Caki2 (cell line): ENCODE measurements around the gene ADGRF3. TPM values are rescaled to one million over a fixed set of nuclear protein-coding genes. Genes with fewer than 3 reads are reported as not detected.
"Not testable (repeated sequence)": the region's sequence is repeated elsewhere in the genome, so short reads cannot be mapped to it uniquely, and the experiment has no call there.

Experiments
- DNase-seq: peaks from one replicate; pipeline ENCODE4 v3.0.0-alpha.2; 2015; ENCODE audit warnings: low read depth
- in situ Hi-C: cut with HindIII; loops from 2 replicates; pipeline ENCODE4 v1.10.0; 2016; ENCODE audit warnings: low sequenced_read_pairs, low pct_unique_long_range_greater_than_20kb, mixed read lengths
- total RNA-seq: library from RNA; depleted of rRNA; stranded (reverse); fragments of >200 nt; shearing (Covaris generic); gene quantifications from 2 replicates; pipeline ENCODE4 v1.2.3, GENCODE V29; 2014; ENCODE audit warnings: low replicate concordance

ADGRF3 gene
- total RNA-seq, 1 experiment from 2014 or later, result 0.68 TPM

DNA sequence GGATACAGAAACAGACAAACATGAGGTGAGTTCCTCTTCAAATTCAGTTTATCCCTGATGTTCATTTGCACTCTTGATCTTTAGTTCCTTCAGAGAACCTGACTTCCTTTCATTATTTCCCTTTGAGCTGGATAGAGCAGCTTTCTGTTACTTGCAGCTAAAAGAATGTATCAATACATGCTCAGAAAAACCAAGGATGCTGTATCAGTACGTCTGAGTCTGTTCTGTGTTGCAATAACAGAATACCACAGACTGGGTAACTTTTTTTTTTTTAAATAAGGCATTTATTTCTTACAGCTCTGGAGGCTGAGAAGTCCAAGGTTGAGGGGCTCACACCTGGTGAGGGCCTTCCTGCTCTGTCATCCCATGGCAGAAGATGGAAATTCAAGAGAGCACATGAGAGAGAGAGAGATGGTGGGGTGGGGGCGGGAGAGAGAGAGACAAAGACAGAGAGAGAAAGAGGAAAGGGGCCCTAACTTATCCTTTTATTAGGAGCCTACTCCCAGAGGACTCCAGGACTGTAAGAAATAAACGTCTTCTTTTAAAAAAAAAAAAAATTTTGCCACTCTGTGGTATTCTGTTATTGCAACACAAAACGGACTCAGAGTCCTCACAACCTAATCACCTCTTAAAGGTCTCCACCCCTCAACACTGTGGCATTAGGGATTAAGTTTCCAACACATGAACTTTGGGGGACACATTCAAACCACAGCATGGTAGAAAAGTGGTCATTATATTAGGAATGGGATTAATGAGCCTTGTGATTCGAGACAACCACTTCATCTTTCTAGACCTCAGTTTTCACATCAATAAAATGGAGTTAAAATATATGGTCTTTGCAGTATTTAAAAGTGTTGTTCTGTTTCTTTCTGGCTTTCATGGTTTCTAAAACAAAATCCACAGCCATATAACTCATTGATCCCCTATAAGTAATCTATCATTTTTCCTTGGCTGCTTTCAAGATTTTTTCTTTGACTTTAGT, 19.0 kb downstream of the ADGRF3 start:
- DNase-seq, result no peak
- in situ Hi-C loops, result no loop called here

DNA sequence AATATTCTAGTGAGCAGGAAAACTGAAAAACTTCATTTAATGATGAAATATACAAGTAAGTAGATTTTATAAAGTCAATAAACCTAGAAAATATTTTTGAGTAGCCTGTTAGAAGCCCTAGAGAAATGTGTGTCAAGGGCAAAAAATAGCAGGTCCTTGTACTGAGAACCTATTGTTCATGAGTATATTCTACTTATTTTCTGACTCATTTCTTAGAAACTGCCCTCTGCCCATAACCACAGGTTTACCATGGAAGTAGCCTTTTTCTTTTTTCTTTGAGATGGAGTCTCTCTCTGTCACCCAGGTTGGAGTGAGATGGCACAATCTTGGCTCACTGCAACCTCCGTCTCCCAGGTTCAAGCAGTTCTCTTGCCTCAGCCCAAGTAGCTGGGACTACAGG, 20.1 kb downstream of the ADGRF3 start:
- no peak for DNase-seq
- in situ Hi-C loops, result no loop called here

DNA sequence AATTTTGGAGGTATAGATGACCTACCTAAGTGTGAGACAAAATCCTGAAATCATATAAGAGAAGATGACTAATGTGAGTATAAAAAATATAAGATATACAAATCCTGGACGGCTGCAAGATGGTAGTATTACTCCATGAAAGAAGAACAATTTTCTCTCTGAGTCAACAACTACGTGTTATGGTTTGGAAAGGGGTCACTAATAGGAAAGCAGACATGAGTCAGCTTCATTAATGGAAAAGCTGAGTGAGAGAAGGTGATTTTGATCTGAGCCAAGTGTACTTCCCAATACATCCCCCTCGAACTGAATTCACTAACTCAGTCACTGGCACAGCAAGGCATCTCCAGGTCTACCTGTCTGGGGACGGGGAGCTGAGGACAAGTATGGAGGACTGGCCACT, 20.7 kb downstream of the ADGRF3 start:
- in situ Hi-C loops, result no loop called here
- DNase-seq, result no peak

DNA sequence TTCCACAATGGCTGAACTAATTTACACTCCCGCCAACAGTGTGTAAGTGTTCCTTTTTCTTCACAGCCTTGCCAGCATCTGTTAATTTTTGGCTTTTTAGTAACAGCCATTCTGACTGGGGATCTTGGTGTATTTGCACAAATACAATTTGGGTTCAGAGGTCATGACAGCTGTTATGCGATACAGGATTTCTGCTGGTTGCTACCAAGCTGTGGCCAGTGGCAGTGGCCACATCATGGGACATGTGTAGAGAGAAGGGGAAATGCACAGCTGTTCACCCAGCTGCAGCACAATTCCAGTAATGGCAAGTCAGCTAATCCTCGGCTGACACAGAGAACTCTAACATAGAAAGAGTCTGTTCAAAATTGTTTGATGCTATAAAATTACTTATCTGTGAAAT, 21.7 kb downstream of the ADGRF3 start:
- in situ Hi-C loops, result no loop called here
- no peak for DNase-seq

DNA sequence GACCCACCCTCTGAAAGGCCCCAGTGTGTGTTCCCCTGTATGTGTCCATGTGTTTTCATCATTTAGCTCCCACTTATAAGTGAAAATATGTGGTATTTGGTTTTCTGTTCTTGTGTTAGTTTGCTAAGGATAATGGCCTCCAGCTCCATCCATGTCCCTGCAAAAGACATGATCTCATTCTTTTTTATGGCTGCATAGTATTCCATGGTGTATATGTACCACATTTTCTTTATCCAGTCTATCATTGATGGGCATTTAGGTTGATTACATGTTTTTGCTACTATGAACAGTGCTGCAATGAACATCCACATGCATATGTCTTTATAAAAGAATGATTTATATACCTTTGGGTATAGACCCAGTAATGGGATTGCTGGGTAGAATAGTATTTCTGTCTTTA, 22.1 kb downstream of the ADGRF3 start:
- DNase-seq, in situ Hi-C loops: not testable (repeated sequence)

DNA sequence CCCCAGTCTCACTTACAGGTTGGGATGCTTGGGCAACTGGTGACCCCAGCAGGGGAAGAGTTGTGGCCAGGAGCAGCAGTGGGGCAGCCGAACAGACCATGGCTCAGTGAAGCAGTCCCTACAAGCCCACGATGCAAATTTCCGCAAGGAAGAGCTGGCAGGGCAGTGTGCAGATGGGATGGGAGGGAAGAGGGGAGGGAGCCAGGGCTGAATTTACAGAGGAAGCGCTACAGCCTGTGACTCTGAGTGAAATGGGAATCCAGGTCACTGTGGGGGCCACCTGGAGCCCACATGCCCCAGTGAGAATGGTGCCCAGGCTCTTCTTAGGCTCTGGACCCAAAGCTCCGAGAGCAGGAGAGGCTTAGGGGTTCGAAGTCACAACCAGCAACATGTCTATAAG, 27.6 kb downstream of the ADGRF3 start:
- DNase-seq, result no peak
- in situ Hi-C loops, result no loop called here

DNA sequence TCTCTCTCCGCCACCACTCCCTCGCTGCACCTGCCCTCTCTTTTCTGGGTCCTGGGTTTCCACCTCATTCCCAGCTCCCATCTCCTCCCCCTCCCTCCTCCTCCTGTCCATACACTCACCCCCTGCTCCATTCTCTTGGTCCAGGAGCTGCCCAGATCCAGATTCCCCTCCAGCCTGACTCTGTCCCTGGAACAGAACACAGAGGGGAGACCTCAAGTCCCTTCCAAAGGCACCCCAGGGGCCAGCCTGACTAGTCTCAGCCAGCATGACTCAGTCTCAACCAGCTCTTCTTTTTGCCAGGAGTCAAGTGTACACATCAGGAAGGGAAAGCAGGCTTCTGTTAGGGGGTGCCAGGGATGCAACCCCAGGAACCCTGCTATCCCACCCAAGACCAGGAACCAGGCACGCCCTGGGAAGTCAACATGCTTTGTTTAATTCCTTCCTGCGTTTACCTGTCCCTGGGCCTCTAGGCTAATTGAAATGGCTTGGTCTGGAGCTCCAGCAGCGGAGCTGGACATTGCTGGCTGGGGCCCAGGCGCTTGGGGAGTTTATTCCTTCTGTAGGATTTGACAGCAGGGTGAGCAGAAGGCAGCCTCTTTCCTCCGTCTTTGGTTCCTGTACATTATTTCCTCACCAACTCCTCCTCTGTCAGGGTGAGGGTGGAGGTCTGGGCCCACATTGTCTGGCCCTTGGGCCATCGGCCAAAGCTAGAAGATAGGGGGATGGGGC, 29.0 kb downstream of the ADGRF3 start:
- in situ Hi-C loops, result no loop called here
- no peak for DNase-seq

DNA sequence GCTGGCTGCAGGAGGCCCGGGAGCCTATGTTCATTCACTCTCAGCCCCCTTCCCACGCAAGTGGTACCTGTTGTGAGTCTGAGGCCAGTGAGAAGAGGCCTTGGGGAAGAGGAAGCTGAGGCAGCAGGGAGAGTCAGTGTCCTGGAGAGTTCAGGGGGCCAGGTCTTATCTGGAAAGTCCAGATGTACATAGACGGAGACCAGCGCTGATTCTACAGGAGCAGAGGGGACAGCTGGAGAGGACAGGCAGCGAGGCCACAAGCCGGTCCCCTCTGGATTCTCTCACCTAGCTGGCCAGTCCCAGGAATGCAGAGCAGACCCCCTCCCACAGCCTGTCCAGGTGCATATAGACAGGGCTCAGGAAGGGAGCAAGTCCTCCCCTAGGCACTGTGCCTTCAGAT, 29.7 kb downstream of the ADGRF3 start:
- no peak for DNase-seq
- in situ Hi-C loops, result no loop called here

DNA sequence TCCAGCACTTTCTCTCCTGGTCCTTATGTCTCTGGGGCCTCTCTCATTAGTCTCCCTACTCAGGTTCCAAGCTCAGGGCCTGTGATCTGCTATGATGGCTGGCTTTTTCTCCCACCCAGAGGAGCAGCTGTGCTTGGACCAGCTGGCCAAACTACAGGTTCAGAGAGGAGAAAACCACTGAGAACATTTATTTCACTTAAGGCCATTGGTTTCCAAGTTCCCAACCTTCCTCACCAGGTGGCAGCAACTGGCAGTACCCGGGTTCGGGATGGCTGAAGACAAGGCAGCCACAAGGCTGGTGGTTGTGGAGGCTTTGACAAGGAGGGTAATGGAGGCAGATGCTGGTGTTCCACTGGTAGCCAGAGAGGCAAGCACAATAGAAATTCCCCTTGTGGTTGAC, 30.5 kb downstream of the ADGRF3 start:
- no peak for DNase-seq
- in situ Hi-C loops, result no loop called here

DNA sequence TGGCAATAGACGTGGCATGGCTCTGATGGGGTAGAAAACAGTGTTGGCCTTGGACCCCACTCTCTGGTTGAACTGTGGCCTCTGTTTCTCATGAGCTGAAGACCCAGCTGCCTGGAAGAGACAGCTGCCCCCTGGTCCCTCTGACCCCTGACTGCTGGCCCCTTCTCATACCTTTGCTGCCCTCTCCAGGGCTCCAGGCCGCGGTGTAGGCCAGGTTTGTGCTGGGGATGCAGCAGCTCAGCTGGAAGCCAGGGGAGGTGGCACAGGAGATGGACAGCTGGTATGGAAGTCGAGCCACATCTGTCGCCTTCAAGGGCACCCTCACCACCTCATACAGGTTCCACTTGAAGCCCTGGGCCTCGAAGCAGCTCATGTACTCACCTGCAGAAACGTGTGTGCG, 32.3 kb downstream of the ADGRF3 start:
- in situ Hi-C loops, result no loop called here
- no peak for DNase-seq

DNA sequence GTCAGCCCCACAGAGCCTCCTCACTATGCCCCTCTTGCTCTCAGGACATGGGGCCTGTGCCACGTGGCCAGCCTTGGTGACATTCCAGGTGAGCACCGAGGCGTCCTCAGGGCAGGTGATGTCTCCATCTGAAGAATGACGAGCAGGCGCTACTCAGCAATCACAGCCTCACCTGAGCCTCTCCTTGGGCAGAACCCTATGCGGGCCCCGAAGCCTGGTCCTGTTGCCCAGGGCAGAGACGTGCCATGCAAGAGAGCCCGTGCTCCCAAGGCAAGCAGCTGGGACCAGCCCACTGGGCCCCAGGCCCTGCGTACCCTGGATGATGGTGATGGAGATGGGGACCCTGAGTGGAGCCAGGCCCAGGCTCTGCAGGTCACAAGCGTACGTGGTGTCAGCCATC, 33.1 kb downstream of the ADGRF3 start:
- in situ Hi-C loops, result no loop called here
- no peak for DNase-seq

DNA sequence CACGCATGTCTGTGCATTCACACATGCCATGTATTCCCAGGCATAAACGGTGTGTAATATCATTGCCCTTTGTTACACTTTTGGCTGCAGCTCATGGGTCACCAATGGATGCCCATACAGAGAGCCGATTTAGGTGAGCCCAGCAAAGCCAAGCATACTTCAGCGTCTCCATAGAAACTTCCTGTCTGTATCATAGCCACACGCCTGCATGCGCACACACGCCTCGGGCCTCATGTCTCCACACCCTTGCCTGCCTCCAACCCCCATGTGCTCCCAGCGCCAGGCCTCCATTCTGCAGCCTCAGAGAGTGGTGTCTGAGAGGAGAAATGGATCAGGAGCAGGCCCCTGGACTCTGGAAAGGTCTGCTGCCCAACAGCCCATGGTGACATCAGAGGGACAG, 34.1 kb downstream of the ADGRF3 start:
- in situ Hi-C loops, result no loop called here

DNA sequence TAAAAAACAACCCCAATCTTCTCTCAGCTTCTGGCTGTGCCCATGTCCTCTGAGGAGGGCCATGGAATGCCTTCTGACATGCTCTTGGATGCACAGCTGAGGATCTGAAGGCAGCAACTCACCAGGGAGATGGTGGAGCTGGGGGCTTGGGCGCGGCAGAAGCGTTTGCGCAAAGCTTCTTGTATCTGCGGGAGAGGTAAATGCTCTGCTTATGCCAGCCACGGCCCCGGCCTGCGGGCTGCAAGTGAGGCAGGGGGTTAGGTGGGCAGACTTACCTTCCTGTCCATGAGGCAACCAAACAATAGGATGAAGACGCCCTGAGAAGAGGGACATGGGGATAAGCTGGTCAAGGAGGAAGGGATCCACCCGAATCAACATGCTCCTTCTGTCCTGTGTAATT, 36.7 kb downstream of the ADGRF3 start:
- in situ Hi-C loops, result no loop called here
- no peak for DNase-seq

More for the DNA sequence above, 34.1 kb downstream of the ADGRF3 start:
- DNase-seq, result no peak

DNA sequence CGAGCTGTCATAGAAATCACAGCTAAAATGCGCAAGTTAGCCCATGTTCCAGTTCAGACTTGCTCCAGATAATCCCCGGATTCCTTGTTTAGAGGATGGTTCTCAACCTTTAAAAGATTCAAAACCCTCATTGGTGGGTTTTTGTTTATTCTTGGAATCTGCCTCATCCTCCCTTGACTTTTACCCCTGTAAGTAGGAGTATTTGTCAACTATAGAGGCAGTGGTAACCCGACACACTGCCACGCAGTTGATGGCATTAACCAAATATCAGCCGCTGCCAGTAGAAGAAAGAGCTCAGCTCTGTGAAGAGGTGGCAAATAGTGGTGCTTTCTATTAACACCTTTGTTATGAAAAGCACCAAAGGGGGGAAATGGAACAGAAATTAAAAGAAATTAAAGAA, 41.0 kb downstream of the ADGRF3 start:
- in situ Hi-C loops, result no loop called here
- DNase-seq, result no peak

DNA sequence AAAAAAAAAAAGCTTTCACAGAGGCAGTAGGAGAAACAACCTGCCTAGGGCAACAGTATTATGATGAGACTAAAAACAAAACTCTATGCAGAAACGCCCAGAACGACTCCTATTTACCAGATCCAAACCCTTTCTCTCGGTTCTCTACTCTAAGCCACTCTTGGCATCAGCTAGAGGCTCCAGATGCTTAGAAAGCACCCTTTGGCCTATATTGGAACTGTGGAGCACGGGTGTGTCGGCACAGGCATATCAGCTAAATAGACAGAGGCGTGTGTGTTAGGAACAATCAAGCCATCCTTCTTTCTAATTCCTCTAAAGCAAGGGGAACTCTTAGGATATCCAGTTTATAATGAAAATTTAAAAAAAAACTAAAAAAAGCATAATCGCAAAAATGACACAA, 41.5 kb downstream of the ADGRF3 start:
- in situ Hi-C loops, DNase-seq: not testable (repeated sequence)

DNA sequence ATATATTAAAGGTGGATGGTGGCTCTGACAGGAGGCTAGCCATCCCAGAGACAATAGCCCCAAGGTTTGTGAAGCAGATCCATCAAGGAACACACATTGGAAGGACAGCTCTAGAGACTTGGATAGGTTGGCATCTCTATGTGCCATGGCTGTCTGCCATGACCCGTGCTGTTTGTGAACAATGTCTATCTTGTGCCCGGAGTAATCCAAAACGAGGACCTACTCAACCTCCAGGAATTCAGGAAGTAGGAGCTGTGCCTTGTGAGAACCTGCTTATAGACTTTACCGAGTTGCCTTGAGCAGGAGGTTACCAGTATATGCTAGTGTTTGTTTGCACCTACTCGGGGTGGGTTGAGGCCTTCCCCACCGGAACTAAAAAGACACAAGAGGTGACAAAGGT, 43.7 kb downstream of the ADGRF3 start:
- in situ Hi-C loops, result no loop called here
- DNase-seq, result no peak

DNA sequence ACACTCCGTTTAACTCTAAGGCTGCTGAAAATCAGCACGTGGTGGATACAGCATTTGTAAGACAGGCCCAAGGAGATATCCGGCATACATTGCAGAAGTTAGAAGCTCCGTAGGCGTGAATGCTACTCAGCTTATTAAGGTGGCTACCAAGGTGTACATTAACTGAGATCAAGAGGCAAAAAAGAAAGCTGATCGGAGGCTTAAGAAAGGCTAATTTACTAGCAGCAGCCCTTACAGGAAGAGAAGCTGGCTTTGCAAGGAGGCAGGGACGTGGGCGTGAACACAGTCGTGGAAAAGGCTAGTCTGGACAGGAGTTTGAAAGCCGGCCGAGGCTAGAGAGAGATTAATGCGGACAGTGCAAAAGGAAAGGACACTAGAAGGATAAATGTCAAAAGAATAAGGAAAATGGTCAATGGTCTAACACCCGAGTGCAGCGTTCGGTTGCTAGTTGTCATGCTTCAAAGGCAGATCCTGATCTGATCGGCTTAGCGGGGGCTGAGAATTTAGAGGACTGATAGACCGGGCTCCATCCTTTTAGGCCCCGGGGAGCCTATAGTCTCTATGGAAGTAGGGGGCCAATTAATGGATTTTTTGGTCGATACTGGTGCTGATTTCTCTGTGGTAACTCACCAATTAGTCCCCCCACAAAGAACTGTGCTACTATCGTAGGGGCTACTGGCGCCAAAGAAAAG, 46.2 kb downstream of the ADGRF3 start:
- DNase-seq, result no peak
- in situ Hi-C loops, result no loop called here

DNA sequence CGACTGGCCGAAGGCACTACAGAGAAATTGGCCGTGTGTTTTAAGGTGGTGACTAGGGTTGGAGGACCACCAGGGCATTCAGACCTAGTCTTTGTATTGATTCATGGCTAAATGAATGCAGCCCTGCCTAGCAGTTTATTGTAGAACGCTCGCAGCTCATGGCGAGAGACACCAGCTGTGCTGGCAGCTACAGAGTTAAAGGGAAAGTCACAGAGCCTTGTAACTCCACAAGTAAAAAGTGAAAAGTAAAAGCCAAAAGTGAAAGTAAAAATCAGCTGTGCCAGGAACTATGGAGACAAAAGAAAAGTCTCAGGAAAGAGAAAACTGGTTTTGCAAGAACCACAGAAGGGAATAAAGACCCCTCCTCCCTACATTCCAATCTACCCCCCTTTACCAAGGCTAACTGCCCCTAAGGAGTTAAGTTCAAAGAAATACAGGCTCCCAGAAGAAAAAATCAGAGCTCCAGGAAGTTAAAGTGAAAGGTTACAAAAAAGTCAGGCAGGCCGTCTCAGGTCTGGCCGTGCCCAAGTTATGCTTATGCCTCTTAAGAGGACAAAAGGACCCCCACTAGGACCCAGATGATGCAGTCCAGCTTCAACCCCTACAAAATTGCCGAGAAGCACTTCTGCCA, 47.0 kb downstream of the ADGRF3 start:
- in situ Hi-C loops, result no loop called here
- DNase-seq, result no peak
